Memory B cell (primary cell): ENCODE data around the gene PTCD2.
"Not testable (repeated sequence)": the region's sequence is repeated elsewhere in the genome, so short reads cannot be mapped to it uniquely, and the experiment has no call there.

Source experiments
- ATAC-seq: fragments of 150-1000 bp; cut with Tn5 transposase; 2 replicates; pipeline ENCODE4 v1.10.0; 2021; ENCODE audit warnings: low read depth, mild to moderate bottlenecking, moderate library complexity
- DNase-seq, 2 donors: peaks; one replicate each; pipeline ENCODE4 v3.0.0; 2022; ENCODE audit warnings: low spot score in 2 of 2
- H3K27ac Mint-ChIP-seq: one replicate; pipeline ENCODE4 v1.8.0; 2022; ENCODE audit warnings: mild to moderate bottlenecking, moderate library complexity, mixed read lengths
- H3K27me3 Mint-ChIP-seq: one replicate; pipeline ENCODE4 v1.8.0; 2022; ENCODE audit warnings: mixed read lengths
- H3K36me3 Mint-ChIP-seq: one replicate; pipeline ENCODE4 v1.8.0; 2022; ENCODE audit warnings: mild to moderate bottlenecking, mixed read lengths
- H3K4me1 Mint-ChIP-seq: one replicate; pipeline ENCODE4 v1.8.0; 2022; ENCODE audit warnings: mixed read lengths
- H3K4me3 Mint-ChIP-seq: one replicate; pipeline ENCODE4 v1.8.0; 2022; ENCODE audit warnings: mild to moderate bottlenecking, moderate library complexity, mixed read lengths
- H3K9me3 Mint-ChIP-seq: one replicate; pipeline ENCODE4 v1.8.0; 2022; ENCODE audit warnings: mixed read lengths

PTCD2 gene

DNA sequence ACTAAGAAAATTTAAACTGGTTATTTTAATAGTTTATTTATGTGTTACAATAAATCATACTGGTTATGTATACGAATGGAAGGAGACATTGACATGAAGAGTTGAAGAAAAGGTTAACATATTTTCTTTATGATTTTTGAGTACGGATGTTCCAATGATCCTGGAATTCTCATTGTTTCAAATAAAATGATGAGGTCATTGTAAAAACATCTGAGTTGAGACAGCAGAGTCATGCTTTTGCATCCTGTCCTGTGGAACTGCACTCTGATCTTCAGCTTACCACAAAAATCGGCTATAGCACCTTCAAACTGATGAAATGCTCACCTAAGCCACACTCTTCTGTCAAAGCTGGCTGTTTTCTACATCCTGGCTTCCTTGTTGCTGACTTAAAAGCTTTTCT, 67.8 kb downstream of the PTCD2 start:
- DNase-seq (no peak), ATAC-seq (no peak)
- Mint-ChIP-seq H3K9me3 (no peaks in the 10 kb centered on the region), H3K4me1 (peaks cover 5% of the 10 kb centered on the region), H3K27ac (no peak overlapping the region), H3K27me3 (peaks cover 2% of the 10 kb centered on the region), H3K36me3 (no peaks in the 10 kb centered on the region), H3K4me3 (no peak overlapping the region)

DNA sequence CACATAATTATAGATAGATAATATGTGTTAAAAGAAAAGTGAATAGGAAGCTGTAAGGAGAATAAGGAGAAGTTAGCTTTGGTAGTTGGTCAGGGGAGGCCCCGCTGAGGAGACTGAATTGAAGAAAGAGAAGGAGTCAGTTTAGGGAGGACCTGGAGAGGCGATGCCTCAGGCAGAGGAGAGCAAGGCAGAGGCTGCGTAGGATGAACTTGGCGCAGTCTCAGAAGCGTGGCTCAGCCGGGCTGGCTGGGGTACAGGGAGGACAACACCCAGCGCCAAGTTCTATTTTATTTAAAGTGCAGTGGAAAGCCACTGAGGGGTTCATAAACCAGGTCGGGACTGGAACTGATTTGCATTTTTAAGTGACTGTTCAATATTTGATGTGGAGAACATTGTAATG, 68.5 kb downstream of the PTCD2 start:
- Mint-ChIP-seq H3K27ac (no peak overlapping the region), H3K4me3 (no peak overlapping the region), H3K9me3 (no peaks in the 10 kb centered on the region), H3K36me3 (no peaks in the 10 kb centered on the region), H3K27me3 (peaks cover 2% of the 10 kb centered on the region), H3K4me1 (peaks cover 5% of the 10 kb centered on the region)
- DNase-seq (no peak), ATAC-seq (no peak)

DNA sequence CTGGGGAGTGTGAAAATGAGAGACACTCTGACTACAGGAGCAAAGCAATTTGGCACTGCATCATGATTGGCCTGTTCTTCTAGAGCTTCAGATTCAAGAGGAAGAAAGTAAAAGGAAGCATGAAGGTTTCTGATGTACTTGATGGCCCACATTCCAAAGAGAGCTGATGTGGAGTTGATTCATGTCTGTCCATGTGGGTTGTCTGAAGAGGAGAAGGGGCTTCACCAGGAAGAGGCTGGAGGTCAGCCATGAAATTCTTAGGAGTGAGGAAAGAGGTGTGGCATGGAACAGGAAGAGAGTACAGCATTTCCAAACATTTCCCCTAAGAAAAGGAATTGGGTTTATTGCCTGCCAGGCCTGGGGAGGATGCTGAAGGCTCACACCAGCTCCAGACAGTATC, 70.7 kb downstream of the PTCD2 start:
- DNase-seq (no peak), ATAC-seq (no peak)
- H3K4me3 Mint-ChIP-seq, result no peak overlapping the region
- no peak overlapping the region for H3K27ac Mint-ChIP-seq
- peaks cover 2% of the 10 kb centered on the region for H3K27me3 Mint-ChIP-seq
- H3K9me3 Mint-ChIP-seq, result no peaks in the 10 kb centered on the region
- no peaks in the 10 kb centered on the region for H3K36me3 Mint-ChIP-seq
- H3K4me1 Mint-ChIP-seq, result peaks cover 5% of the 10 kb centered on the region

DNA sequence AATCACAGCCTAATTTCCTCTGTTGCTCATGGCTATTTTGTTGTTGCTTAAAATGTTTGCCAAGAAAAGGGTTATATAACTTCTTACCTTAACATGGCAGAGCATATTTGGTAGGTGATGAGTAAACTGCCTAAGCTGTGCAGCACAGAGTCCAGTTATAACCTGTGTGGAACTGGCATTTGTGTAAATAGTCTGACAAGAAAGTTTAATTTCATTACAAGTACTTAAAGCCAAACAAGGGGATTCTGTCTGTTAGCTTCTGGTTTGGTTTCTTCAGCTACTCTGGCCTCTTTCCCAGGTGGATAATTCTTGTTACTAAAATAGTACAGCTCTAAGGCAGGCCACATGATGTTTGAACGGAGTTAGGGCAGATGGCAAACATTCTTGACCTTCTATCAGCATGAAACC, 72.2 kb downstream of the PTCD2 start:
- no peaks in the 10 kb centered on the region for H3K9me3 Mint-ChIP-seq
- ATAC-seq (no peak), DNase-seq (no peak)
- no peaks in the 10 kb centered on the region for H3K4me1 Mint-ChIP-seq
- H3K27me3 Mint-ChIP-seq, result peaks cover 2% of the 10 kb centered on the region
- no peak overlapping the region for H3K27ac Mint-ChIP-seq
- H3K36me3 Mint-ChIP-seq, result no peaks in the 10 kb centered on the region
- H3K4me3 Mint-ChIP-seq, result no peak overlapping the region

DNA sequence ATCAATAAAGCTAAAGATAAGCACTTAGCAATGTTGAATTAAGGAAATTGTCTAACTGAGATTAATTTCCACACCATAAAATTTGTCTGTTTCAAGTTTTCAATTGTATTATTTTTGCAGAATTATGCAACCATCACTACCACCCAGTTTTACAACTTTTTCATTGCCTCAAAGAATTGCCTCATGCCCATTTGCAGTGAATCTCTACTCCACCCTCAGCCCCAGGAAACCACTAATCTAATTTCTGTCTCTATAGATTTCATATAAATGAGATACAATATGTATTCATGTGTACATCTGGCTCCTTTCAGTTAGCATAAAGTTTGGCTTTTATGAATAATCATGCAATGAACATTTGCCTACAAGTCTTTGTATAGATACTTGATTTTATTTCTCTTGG, 72.9 kb downstream of the PTCD2 start:
- Mint-ChIP-seq H3K4me3 (no peak overlapping the region), H3K4me1 (no peaks in the 10 kb centered on the region), H3K9me3 (no peaks in the 10 kb centered on the region), H3K27ac (no peak overlapping the region), H3K36me3 (no peaks in the 10 kb centered on the region), H3K27me3 (peaks cover 2% of the 10 kb centered on the region)
- ATAC-seq (no peak), DNase-seq (no peak)

DNA sequence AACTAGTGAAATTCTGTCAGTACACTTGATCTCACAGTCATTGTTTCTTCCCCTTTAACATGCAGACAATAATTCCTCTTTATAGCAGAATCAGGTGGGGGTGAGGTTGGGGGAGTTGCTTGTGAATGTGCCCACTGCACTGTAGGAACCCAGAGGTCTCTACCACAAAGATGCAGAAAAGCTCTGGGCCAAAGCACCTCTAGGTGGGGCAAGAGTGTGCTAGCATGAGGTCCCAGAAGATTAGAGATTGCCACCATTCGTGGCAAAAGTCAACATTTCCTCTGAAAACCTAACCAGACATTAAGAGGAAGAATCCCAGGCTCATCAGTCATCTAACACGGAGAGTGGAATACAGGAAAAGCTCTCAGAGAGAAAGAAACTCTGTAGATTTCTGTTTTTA, 74.5 kb downstream of the PTCD2 start:
- peaks cover 6% of the 10 kb centered on the region for H3K4me1 Mint-ChIP-seq
- no peaks in the 10 kb centered on the region for H3K9me3 Mint-ChIP-seq
- DNase-seq (no peak), ATAC-seq (peak; percentile 61)
- H3K27ac Mint-ChIP-seq, result no peak overlapping the region
- no peak overlapping the region for H3K4me3 Mint-ChIP-seq
- no peaks in the 10 kb centered on the region for H3K36me3 Mint-ChIP-seq
- H3K27me3 Mint-ChIP-seq, result no peaks in the 10 kb centered on the region

DNA sequence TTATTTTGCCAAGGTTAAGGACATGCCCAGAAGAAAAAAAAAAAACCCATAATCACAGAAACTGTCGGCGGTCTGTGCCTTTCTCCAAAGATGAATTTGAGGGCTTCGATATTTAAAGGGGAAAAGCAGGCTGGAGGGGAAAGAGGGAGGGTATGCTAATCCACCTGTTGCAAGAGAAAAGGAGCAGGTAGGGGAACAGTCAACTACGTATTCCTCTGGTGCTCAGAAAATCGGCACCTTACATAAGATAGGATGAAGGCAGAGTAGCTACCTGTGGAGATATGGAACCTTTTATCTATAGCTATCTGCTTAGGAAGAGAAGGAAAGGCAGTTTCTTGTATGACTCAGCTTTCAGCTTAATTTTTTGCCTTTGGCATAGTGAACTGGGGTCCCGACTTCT, 77.7 kb downstream of the PTCD2 start:
- DNase-seq (no peak), ATAC-seq (no peak)
- peaks cover 6% of the 10 kb centered on the region for H3K4me1 Mint-ChIP-seq
- H3K27ac Mint-ChIP-seq, result no peak overlapping the region
- H3K27me3 Mint-ChIP-seq, result peaks cover 5% of the 10 kb centered on the region
- no peaks in the 10 kb centered on the region for H3K9me3 Mint-ChIP-seq
- H3K36me3 Mint-ChIP-seq, result peaks cover 2% of the 10 kb centered on the region
- no peak overlapping the region for H3K4me3 Mint-ChIP-seq

DNA sequence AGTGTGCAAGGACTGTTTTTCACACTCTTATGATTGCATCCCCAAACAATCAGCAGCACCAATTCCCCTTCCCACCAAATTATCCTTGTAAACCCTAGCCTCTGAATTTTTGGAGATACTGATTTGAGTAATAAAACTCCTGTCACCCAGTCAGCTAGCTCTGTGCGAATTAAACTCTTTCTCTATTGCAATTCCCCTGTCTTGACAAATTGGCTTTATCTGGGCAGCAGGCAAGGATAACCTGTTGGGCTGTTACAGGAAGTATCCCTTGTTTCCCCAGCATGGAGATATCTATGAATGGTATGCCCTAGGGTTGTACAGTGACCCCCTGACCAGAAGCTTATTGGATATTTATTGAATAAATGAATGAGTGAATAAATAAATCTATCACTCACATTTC, 80.8 kb downstream of the PTCD2 start:
- Mint-ChIP-seq H3K27ac (no peak overlapping the region), H3K27me3 (peaks cover 5% of the 10 kb centered on the region), H3K36me3 (peaks cover 2% of the 10 kb centered on the region), H3K9me3 (no peaks in the 10 kb centered on the region), H3K4me1 (peaks cover 6% of the 10 kb centered on the region), H3K4me3 (no peak overlapping the region)
- ATAC-seq, result no peak
- no peak for DNase-seq

DNA sequence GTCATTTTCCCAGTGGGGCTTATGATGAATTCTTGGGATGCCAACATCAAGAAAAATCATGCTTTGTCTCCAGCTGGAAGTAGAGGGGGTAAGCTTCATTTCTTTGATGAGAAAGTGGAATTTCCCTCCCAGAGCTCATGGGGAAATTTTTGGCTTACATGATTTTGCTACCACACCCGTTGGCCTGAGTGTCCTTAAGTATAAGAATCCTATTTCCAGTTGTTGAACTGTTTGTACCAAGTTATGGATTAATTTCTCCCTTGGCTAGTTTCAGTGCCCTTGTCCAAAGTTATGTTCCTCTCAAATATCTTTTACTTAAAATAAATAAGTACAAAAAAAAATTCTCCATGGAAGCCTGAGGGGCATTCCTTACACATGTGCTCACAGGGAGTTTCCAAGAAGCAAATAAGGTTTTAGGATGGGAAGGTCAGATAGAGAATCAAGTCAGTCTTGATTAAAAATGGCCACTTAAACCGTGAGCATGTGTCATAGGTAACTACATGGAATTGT, 82.3 kb downstream of the PTCD2 start:
- DNase-seq (no peak), ATAC-seq (no peak)
- no peak overlapping the region for H3K27ac Mint-ChIP-seq
- H3K36me3 Mint-ChIP-seq, result peaks cover 2% of the 10 kb centered on the region
- no peaks in the 10 kb centered on the region for H3K9me3 Mint-ChIP-seq
- no peak overlapping the region for H3K4me3 Mint-ChIP-seq
- H3K27me3 Mint-ChIP-seq, result peaks cover 5% of the 10 kb centered on the region
- peaks cover 6% of the 10 kb centered on the region for H3K4me1 Mint-ChIP-seq

DNA sequence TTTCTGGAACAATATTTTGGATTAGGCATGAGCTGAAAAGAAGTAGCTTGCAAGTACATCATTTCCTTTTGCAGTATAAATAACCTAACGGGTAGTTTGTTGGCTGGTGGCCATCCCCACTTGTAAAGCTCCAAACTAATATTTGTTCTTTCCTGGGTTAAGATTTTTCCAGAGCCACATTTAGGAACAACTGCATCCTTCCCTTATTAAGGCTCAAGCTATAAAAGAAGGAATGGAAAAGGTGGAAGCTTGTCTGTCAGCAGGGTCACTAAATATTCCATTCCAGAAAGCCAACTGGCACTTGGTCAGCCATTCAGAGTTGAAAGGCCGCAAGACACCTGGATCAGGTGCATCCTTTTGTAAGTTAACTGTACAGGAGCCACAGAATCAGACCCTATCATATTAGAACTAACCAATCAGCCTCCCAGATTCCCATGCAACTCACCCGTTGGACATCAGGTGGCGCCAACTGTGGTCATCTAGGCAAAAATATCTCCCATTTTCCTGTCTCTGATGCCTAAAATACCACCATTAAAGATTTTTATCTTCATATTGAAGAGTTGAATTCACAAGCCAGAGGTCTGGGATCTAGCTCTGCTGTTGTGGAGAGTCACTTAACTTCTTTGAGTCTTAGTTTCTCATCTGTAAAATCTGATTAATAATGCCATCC, 82.9 kb downstream of the PTCD2 start:
- H3K27me3 Mint-ChIP-seq, result peaks cover 5% of the 10 kb centered on the region
- H3K27ac Mint-ChIP-seq, result no peak overlapping the region
- ATAC-seq (no peak), DNase-seq (no peak)
- peaks cover 2% of the 10 kb centered on the region for H3K36me3 Mint-ChIP-seq
- no peaks in the 10 kb centered on the region for H3K9me3 Mint-ChIP-seq
- H3K4me3 Mint-ChIP-seq, result no peak overlapping the region
- peaks cover 6% of the 10 kb centered on the region for H3K4me1 Mint-ChIP-seq

DNA sequence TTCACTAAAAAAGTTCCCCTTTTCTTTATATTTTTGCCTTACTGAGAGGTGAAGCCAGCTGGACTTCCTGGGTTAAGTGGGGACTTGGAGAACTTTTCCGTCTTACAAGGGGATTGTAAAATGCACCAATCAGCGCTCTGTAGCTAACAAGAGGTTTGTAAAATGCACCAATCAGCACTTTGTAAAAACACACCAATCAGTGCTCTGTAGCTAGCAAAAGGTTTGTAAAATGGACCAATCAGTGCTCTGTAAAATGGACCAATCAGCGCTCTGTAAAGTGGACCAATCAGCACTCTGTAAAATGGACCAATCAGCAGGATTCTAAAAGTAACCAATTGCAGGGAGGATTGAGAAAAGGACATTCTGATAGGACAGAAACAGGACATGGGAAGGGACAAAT, 84.6 kb downstream of the PTCD2 start:
- H3K4me3 Mint-ChIP-seq, DNase-seq, H3K9me3 Mint-ChIP-seq, H3K36me3 Mint-ChIP-seq, H3K27ac Mint-ChIP-seq, H3K27me3 Mint-ChIP-seq, H3K4me1 Mint-ChIP-seq, ATAC-seq: not testable (repeated sequence)

DNA sequence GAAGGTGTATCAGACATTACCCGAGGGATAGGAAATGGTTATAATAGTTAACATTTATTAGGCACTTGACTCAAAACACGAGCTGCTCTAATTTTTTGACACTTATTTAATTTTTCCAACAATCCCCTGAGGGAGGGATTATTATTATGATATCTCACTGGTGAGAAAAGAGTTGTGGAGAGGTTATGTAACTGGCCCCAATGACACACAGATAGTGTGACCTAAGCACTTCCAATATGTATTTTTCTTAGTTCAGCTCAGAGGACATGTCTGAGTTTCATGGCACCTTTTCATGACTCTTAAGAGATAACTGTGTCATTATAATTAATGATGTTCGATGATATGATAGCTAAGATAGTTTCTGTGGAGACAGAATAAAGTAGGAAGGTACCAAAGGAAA, 86.9 kb downstream of the PTCD2 start:
- Mint-ChIP-seq H3K27ac (no peak overlapping the region), H3K27me3 (peaks cover 2% of the 10 kb centered on the region), H3K4me1 (no peaks in the 10 kb centered on the region), H3K36me3 (no peaks in the 10 kb centered on the region), H3K9me3 (no peaks in the 10 kb centered on the region), H3K4me3 (no peak overlapping the region)
- ATAC-seq, result no peak
- no peak for DNase-seq

DNA sequence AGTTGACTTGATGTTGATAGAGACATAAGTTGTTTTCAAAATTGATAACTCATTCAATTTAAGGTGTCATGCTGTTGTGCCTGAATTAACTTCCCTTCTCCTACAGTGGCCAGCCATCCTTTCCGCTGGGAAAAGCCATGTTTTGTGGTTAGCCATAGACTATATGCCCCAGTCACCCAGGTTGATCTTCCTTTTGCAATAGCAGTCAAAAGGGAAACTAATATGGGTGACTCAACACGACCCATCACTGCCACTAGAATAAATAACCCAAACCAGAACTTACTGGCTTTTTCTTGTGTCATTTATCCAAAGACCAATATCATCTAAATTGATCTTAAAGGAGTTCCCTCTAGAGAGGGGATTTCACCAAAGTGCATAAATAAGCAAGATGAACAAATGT, 87.4 kb downstream of the PTCD2 start:
- no peak overlapping the region for H3K4me3 Mint-ChIP-seq
- H3K9me3 Mint-ChIP-seq, result no peaks in the 10 kb centered on the region
- no peak overlapping the region for H3K27ac Mint-ChIP-seq
- DNase-seq (no peak), ATAC-seq (no peak)
- H3K36me3 Mint-ChIP-seq, result no peaks in the 10 kb centered on the region
- H3K4me1 Mint-ChIP-seq, result no peaks in the 10 kb centered on the region
- peaks cover 2% of the 10 kb centered on the region for H3K27me3 Mint-ChIP-seq

DNA sequence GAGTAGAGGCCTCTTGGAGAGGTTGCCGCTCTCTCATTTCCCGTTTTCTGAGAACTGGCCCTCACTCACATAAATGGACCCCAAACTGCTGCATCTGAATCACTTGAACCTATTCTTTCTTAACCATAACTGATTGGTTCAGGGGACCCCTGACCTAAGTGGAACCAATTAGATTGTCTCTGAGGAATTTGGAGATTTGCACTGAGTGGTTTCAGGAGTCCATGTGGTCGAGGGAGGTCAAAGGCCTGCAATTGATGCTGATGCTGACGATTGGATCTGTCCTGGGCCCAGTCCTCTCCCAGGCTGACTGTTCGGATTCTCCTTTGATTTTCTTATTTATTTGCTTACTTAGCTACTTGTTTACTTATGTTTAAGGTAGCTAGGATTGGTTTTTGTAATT, 88.0 kb downstream of the PTCD2 start:
- peaks cover 2% of the 10 kb centered on the region for H3K27me3 Mint-ChIP-seq
- H3K27ac Mint-ChIP-seq, result no peak overlapping the region
- H3K4me3 Mint-ChIP-seq, result no peak overlapping the region
- DNase-seq (no peak), ATAC-seq (no peak)
- H3K36me3 Mint-ChIP-seq, result no peaks in the 10 kb centered on the region
- H3K9me3 Mint-ChIP-seq, result no peaks in the 10 kb centered on the region
- no peaks in the 10 kb centered on the region for H3K4me1 Mint-ChIP-seq

DNA sequence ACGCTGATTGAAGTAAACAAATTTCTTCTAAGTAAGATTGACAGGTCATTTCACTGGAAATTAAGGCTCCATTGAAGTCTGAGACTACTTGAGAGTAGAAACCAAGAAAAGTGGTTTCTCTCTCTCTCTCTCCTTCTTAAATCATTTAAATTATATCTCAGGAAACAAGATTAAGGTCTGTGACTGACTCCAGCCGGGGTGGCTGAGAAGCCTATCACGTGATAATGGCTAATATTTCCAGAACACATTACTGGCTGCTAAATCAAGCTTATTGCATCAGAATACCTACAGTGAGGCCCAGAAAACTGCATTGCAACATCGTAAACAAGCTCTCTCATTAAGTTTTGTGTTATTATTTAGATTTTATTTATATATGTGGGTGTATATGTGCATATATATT, 88.4 kb downstream of the PTCD2 start:
- H3K27me3 Mint-ChIP-seq, result peaks cover 2% of the 10 kb centered on the region
- ATAC-seq (no peak), DNase-seq (no peak)
- no peaks in the 10 kb centered on the region for H3K36me3 Mint-ChIP-seq
- H3K9me3 Mint-ChIP-seq, result no peaks in the 10 kb centered on the region
- H3K27ac Mint-ChIP-seq, result no peak overlapping the region
- no peak overlapping the region for H3K4me3 Mint-ChIP-seq
- no peaks in the 10 kb centered on the region for H3K4me1 Mint-ChIP-seq
